Heart left ventricle (tissue), 13 donors: ENCODE measurements around the gene ARID5A.

Source experiments
- POLR2A ChIP-seq, 2 donors: fragments of 450-650 bp; IDR thresholded peaks; one replicate each; pipeline ENCODE4 v1.6.1; 2017; ENCODE audit warnings: antibody characterized with exemption in 2 of 2, mild to moderate bottlenecking in 2 of 2, moderate library complexity in 2 of 2
- TF ChIP-seq, protein P1 (sequence below), 12 donors: fragments of 200-600 bp; sonication (generic) in 4 of 12; IDR thresholded peaks; one replicate each; pipeline versions ENCODE4 v1.5.0 to v1.8.0; 2018 to 2022; ENCODE audit warnings: antibody characterized with exemption in 12 of 12, mild to moderate bottlenecking in 5 of 12
- donor health status: ischemic (EF 13 %, LVEDD 7.1; RV severe dilation, severe dysfunction).
- donor health status: DM: no; HTN: yes; CAD: no.
- donor health status: DM: no; HTN: no; CAD: no.
- donor health status: ischemic (EF 25% LVEDD 6.9; RV normal size, moderate dysfunction).
- donor health status: ischemic (EF 25% LVEDD 5.7; RV mildly dilated, moderate dysfunction).
- donor health status: ischemic (EF 35%, LVEDD 5.7; RV mildly dilated, moderate dysfunction).
- donor health status: nonischemic (EF 11% LVEDD 7.7; RV severe dilation, severe dysfunction).
- donor health status: DM: yes; HTN: yes; CAD: no.
- donor health status: PGD.
- donor health status: ischemic (EF 29% LVEDD 5.4; RV normal size, mild dysfunction).
- donor health status: nonischemic (EF 23%, LVEDD 6.1; RV moderate dilation, normal function).

GRCh38 chr2:96525211-96525507 lies 11.4 kb upstream of the ARID5A start:
- TF ChIP-seq, protein P1, sequence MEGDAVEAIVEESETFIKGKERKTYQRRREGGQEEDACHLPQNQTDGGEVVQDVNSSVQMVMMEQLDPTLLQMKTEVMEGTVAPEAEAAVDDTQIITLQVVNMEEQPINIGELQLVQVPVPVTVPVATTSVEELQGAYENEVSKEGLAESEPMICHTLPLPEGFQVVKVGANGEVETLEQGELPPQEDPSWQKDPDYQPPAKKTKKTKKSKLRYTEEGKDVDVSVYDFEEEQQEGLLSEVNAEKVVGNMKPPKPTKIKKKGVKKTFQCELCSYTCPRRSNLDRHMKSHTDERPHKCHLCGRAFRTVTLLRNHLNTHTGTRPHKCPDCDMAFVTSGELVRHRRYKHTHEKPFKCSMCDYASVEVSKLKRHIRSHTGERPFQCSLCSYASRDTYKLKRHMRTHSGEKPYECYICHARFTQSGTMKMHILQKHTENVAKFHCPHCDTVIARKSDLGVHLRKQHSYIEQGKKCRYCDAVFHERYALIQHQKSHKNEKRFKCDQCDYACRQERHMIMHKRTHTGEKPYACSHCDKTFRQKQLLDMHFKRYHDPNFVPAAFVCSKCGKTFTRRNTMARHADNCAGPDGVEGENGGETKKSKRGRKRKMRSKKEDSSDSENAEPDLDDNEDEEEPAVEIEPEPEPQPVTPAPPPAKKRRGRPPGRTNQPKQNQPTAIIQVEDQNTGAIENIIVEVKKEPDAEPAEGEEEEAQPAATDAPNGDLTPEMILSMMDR (IDR thresholded peaks at IDR 0.05) = no peak
- TF ChIP-seq POLR2A (IDR thresholded peaks at IDR 0.05) = no peak
